NCI-H146 (cell line): ENCODE results near the gene ZNF334.

Experiments
- DNase-seq: peaks from one replicate; lab custom pipeline; 2025; lab: John Stamatoyannopoulos, UW

ZNF334 gene

DNA sequence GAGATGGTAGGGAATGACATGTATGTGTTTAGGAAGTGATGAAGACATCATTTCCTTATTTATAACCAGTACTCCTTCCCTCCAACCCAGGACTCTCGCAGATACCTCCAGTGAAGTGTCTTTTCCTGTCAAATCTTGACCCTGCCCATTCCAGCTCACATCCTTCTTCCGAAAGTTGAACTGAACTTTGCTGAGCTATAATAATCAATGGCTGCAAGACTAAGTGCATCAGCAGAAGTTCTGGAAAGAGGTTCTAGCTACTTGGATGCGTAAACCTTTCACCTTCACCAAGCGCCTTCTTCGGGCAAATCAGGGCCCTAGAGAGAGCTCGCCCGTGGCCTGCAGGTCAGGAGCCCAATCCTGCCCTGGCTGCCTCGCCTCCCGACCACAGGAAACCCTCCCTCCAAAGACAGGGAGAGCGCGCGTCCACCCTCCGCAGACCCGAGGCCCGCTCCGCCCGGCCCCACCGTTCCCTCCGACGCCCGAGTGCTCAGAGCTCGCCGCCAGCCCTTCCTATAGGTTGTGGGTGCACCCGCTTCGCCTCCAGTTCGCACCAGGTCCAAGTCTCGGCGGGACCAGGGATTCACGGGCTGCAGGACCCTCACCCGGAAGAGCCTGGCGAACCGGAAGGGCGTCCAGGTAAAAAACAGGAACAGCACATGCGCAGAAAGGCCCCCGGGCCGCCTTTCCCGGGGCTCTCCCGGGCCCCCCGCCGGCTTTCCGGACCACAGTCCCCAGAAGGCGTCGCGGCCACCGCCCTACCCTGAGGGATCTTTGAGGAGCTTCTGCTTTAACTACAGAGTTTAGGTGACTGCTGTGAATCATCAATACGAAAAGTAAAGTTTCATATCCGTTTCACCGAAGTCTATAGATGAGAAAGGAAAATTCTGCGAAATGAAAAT lies at the start of gene ZNF334:
Gene ZNF334, minus strand, starts transcription at position 617 of the 902 bp plus-strand sequence. CDS start 1,457 bp downstream, outside the sequence.
- peak; percentile 96 for DNase-seq

- peak; percentile 49 for DNase-seq
Observed at GRCh38 chr20:46562373-46563169, 49.2 kb upstream of the ZNF334 start.

DNA sequence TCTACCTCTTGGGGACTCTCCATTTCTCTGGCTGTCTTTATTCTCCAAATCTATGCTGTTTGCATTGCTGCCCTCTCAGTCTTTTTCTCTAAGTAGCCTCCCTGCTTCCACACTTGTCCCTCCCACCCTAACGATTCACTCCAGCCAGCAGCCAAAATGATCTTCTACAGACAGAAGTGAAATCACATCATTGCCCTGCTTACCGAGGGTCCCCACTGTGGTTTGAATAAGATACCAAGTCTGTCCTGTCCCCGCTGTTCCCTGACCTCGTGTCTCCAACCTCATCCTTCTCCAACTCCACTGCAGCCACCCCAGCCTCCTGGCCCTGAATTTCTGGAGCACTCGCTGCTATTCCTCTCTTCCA lies 48.6 kb upstream of the ZNF334 start:
- no peak for DNase-seq

DNA sequence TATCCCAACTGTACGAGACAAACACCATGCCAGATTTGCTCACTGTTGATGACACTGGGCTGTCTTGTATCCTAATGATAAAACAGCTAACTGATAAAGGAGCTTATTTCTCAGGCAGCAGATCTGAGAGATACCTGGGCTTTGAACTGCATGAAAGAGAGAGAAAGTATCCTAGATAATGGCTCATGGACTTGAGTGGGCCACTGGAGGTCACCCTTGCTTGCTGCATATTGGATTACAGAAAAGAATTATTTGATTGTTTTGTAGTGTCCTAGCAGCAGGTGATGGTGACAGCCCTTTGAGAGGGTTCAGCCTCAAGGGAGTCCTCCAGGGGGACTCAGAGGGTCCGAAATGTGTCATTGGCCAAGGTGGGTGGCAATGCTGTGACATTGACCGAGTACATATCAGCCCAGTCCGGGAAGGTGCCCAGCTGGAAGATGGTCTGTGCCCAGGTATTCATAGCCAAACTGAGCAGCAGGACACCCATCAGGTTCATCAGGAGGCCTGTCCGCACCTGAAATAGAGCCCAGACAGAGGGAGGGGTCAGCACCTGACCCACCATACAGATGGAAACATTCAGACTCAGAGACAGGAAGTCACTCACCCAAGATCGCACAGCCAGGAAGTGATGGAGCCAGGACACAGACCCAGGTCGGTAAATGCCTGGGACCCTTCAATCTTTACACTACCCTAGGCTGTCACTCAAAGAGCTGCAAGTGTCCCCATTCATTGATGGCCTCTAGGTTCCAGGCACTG lies 46.5 kb upstream of the ZNF334 start:
- no peak for DNase-seq

DNA sequence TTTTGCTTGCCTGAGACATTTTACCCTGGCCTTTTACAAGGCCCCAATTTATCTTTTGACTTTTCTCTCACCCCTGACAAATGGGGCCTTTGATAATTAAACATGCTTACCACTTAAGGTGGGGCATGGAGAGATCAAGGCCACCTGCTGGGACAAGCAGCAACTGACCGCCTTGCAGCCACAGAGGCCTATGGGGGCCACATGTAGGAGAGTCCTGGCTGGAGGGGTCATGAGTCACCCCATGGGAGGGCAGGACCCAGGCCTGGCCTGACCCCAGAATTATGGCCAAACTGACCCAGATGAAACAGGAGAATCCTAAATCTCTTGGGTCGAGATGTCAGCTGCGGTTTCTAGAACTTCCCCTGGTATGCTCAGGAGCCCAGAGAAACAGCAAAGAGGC lies 45.6 kb upstream of the ZNF334 start:
- DNase-seq = no peak

DNA sequence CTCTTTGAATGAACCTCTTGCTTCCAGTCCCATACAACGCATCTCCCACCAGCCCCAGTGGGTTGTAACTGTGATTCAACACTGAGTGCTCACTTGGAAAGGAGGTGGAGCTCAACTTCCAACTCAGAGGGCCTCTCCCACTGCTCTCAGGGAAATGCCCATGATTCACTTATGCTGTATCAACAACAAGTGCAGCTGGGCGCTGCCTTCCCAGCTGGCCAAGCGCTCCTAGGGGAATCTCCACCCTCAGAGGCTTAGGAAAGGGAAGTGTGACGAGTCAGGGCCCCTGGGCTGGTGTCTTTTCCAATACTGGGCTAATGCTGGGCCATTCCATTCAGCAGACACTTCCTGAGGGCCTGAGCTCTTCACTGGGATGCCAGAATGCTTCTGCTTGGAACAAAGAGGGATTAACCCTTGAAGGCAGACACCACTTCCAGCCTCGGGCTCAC lies 45.2 kb upstream of the ZNF334 start:
- DNase-seq = no peak

DNA sequence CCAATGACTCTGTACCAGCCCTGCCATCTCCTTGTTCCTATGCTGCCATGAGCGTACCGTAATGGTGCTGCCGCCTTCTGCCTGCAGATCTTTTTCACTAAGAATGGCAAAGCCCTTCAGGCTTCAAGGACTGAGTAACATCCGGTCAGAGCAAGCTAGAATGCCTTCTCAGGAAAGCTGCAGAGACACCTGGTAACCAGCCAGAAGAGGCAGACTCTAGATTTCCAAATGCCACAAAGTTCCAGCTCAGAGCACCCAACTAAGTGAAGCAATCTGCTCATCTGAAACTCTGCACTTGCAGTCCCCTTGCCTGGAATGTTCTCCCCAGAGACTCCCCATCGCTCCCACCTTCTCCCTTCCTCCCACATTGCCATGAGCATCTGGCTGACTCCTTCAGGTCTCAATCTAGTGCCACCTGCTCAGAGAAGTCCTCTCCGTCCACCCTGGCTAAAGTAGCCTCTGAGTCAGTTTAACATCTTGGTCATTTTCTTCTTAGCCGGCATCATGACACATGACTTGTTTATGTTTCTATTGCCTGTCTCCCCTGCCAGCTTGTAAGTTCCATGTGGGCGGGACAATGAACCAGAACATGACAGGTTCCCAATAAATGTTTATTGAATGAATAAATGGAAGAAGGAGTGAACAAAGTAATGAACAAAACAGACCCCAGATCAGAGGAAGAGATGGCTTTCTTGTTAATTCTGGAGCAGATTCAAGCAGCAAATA lies 44.0 kb upstream of the ZNF334 start:
- no peak for DNase-seq

- no peak for DNase-seq
Observed at GRCh38 chr20:46555370-46555956, 42.1 kb upstream of the ZNF334 start.

GRCh38 chr20:46554828-46555227 lies 41.5 kb upstream of the ZNF334 start:
- no peak for DNase-seq

- DNase-seq = no peak
Observed at GRCh38 chr20:46553926-46554325, 40.6 kb upstream of the ZNF334 start.

- DNase-seq = no peak
Observed at GRCh38 chr20:46552460-46553420, 39.4 kb upstream of the ZNF334 start.

- DNase-seq = no peak
Observed at GRCh38 chr20:46551522-46552381, 38.4 kb upstream of the ZNF334 start.

- DNase-seq = no peak
Observed at GRCh38 chr20:46550461-46550860, 37.1 kb upstream of the ZNF334 start, which contains the start of gene OCSTAMP. TSS of gene OCSTAMP (minus strand) at chr20:46550654. CDS start at chr20:46550560, 94 bp downstream.

DNA sequence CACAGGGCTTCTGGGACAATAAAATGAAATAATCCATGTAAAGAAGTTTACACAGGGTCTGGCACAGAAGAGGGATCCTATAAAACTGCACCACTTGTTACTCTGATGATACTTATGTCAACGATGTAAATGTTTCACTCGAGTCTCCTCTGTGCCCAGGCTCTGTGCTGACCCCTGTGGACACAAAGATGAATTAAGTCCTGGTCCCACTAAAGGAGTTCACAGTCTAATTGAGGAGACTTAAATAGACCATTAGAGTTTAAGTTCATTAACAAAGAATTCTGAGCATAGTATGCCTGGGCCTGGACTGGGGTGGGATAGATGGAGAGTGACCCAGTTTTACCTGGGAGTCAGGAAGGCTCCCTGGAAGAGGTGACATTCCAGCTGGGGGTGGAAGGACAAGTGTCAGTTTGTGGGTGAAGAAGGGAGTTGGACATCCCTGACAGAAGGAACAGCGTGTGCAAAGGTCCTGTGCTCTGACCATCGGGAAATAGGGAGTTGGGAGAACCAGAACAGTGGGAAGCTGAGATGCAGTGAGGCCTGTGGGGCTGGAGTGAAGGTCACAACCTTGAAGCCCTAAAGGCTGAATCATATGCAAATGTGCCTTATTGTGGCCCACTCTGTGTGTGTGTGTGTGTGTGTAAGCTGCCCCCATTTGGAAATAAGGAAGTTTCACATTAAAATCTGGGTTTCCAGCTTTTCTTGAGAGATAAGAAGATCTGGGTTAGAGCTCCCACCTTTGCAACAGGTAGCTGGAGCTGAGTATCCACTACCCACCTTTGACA lies 36.0 kb upstream of the ZNF334 start:
- no peak for DNase-seq

- DNase-seq = no peak
Observed at GRCh38 chr20:46548688-46549087, 35.3 kb upstream of the ZNF334 start.

DNA sequence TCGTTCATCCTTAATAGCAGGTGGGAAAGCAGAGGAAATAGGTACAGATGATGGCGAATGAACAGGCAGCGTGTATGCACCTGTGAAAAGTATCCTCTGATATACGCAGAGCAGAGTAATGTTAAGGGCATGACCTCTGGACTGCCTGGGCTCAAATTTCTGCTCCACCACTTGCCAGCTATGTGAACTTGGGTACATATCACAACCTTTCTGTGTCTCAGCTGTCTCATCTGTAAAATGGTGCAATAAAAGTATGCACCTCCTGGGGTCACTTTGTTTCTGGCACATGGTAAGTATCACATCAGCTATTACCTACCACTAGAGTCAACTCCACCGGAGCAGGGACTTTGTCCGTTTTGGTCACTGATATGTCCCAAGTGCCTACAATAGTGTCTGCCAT lies 34.6 kb upstream of the ZNF334 start:
- DNase-seq = no peak

- no peak for DNase-seq
Observed at GRCh38 chr20:46546936-46547335, 33.6 kb upstream of the ZNF334 start.

DNA sequence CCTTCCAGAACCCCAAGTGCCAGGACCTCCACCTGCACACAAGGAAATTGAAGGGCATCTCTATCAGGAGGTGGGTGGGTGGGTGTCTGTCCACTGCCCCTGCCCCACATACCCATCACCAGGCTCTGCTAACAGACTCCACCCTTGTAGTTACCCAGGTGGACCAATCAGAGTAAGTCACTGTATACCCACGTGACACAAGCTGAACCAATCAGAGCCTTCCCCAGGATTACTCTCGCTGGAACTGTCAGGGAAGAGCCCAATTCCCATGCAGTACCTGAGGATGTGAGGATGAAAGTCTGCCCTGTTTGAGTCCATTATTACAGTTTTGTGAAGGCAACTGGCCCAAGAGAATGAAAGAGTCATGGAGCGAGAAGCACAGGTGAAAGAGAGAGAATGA lies 32.9 kb upstream of the ZNF334 start:
- no peak for DNase-seq
